ENCODE results near the gene BCAS1.

DNA sequence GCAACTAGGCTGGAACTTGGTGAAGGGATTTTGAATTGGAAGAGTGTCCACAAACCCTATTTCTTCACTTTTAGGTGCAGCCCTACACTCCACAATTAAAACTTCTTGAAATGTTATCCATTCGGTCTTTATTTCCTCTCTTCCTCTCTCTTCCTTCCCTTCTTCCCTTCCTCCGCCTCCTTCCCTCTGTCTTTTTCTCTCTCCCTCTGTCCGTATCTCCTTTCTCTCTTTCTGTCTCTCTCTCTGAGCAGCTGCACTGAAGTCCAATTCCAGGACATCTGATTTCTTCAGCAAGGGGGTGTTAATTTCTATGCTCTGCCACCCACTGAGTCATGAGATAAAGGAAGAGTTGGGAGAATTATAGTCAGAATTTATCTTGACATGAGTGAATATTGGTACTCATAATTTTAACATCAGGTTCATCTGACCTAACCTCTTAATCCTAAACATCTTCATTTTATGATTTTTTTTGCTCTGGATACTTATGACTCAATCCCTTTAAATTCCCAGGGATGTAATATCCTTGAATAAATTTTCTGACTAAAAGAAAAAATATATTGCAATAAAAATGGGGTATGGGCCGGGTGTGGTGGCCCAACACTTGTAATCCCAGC is 84.2 kb downstream of the BCAS1 start:
- TF ChIP-seq GABPA (IDR thresholded peaks at IDR 0.05; ENCODE audit: low read depth): no peak
- TF ChIP-seq CTCF (IDR thresholded peaks at IDR 0.05; ENCODE audit: insufficient read depth, low read length): no peak
- TF ChIP-seq POLR2AphosphoS5 (IDR thresholded peaks at IDR 0.05; ENCODE audit: low read depth): no peak
- no peak for TF ChIP-seq REST (IDR thresholded peaks at IDR 0.05; ENCODE audit: insufficient replicate concordance, low read depth)
- TF ChIP-seq SPI1 (IDR thresholded peaks at IDR 0.05; ENCODE audit: borderline replicate concordance, low read depth): no peak
